HG02981 (cell line): ENCODE measurements around the gene ZFP92.

Experiments used
- ATAC-seq: cut with Tn5 transposase; IDR thresholded peaks from one replicate; pipeline ENCODE4 v1.9.1; 2021; ENCODE audit warnings: mild to moderate bottlenecking, moderate library complexity; ENCODE audit not compliant: unreplicated experiment

Gene ZFP92

DNA sequence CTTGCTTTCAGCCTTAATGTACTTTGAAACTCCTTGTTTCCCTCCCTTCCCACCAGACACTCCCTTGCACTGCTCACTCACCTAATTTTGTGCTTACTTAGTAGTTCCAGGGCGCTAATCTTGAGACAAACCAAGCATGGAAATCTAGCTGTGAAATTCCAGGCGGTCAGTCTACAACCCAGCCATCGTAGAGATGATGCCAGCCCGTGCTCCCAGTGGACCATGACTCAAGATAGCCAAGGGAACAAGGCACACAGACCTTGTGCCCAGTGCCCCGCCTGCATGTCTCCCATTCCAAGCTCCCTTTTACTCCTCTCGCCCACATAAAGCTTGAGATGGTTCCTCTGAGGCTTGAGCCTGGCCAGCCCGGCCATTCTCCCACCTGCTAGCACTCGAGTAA lies 23.5 kb downstream of the ZFP92 start:
- no peak for ATAC-seq

DNA sequence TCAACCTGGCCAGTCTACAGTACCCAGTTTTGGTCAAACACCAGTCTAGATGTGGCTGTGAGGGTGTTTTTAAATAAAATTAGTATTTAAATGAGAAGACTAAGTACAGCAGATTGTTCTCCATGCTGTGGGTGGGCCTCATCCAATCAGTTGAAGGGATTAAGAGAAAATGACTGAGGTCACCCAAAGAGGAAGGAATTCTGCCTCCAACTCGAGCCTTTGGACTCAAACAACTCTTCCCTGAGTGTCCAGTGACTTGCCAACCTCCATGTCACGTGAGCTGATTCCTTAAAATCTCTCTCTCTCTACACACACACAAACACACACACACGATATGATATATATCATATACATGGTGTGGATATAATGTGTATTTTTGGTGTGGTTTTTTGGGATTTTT lies 24.6 kb downstream of the ZFP92 start:
- no peak for ATAC-seq

DNA sequence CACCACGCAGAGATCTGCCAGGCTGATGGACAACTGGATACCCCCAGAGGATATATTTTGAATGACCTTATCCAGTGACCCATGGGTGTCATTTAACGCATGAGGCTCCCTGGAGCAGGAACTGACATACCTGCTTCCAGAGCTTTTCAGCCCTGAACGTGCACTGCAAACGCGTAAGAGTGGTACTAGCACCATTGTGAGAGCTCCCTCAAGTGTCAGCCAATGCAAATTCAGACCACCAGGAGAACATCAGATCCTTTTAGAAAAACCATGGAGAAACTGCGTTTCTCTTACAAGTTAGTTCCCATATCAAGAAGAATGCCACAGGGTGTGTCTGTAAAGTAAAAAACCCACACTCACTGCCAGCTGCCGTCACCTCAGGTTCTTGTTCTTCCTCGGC lies 27.3 kb downstream of the ZFP92 start:
- ATAC-seq, result no peak

DNA sequence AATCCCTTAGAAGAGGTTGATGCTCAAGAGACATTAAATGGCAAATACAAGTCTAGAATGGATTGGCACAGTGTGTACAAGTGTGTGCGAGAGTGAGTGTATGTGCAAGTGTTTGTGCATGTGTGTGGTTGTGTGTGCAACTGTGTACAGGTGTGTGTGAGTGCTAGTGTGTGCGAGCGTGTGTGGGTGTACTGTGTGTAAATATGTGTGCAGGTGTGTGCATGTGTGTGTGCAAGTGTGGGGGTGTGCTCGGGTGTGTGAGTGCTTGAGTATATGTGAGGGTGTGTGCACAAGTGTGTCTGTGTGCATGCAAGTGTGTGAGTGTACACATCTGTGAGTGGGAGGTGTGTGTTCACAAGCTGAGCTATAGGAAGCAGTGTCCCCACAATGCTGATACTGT lies 28.7 kb downstream of the ZFP92 start:
- ATAC-seq, result no peak

DNA sequence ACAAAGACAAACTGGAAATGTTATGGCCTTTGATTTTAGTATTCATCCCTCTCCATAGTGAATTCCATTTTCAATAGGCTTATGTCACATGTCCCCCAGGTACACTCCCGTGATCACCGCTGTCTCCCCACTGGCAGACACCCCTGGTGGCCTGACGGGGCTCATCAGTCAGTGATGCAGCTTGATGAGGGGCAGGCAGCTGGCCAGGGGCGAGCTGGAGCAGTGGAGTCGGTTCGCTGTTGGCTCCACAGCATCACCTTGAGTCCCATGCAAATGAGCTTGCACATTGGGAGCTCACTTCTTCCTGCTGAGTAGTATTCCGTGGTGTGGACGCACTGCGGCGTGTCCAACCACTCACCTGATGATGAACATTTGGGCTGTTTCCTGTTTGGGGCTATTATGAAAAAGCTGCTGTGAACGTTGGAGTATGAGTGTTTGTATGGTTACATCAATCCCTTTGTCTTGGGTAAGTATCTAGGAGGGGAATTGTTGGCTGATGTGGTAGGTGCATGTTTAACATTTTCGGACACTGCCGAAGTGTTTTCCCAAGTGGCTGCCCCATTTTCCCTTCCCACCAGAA lies 29.4 kb downstream of the ZFP92 start:
- no peak for ATAC-seq

DNA sequence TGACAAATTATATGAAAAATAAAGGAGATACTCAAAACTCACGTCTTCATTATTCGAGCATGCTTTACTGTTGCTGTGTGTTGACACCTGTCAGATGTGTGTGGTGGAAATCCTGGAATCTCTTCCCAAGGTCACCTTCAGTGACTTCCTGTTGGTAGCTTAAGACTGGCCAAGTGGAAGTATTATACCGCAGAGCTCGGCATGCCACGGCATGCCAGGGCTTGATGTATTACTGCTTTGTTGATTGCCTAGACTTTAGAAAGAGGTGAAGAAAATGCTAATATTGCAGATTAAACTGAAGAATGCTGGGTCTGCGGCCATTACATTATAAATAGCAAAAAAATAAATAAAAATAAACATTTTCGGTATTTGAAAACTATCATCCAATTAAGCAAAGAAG lies 30.0 kb downstream of the ZFP92 start:
- no peak for ATAC-seq

DNA sequence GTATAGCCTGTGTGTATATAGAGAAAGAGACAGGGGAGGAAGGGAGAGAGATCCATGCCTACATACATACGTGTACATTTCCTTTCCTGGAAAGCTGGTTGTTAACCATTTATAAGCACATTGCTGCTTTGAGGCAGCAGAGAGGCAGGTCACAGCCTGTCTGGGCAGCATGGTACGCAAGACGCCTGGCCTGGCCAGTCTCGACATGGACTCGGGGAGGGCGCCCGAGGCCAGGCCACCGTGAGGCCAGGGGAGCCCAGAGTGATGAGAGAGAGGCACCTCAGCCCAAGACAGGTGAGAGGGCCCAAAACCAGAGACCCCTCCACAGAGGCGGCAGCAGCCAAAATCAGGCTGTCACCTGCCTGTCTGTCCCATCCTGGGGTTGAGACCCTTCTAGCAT lies 30.7 kb downstream of the ZFP92 start:
- no peak for ATAC-seq

DNA sequence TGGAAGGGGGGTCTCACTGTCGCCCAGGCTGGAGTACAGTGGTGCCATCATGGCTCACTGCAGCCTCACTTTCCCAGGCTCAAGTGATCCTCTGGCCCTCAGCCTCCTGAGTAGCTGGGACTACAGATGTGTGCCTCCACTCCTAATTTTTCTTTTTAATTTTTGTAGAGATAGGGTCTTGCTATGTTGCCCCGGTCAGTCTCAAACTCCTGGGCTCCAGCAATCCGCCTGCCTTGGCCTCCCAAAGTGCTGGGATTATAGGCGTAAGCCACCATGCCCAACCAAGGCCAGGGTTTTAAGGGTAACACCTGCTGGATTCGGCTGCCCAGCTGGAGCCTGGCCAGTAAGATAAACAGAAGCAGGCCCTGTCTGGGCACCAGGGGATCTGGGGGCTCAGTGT lies 31.2 kb downstream of the ZFP92 start:
- no peak for ATAC-seq

DNA sequence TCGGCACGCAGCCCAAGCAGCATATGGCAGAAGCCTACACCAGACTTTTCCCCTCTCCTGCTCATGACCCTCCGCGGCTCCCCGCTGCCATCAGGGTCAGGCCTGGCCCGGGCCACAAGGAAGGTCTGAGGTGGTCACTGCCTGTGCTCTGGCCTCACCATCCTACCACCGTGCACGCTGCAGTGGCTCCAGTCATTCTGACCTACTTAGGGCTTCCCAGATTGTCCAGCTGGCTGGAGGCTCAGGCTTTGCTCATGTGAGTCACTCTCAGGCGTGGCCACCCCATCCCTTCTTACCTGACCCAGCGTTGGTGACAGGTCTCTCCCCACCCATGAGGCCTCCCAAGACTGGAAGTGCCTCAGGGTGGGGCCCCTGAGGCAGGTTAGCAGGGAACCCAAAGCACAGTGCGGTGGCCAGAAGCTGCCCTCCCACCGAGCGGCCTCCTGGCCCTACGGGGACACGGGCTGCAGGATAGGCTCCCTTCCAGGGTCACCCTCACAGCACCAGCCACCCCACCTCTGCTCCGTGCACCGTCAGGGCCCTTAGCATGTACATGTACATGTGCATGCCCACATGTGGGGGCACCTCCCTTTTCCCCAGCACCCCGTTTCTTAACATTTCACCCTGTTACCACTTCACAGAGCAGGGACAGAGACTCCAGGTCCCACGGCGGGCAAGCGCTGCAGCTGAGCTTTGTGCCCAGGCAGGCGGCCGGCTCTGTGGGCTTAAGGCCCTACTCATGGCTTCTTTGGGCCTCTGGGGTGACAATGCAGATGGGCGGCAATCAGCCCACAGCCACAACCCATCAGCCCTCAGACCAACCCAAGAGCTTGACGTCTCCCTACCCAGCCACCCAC lies 32.4 kb downstream of the ZFP92 start:
- no peak for ATAC-seq

DNA sequence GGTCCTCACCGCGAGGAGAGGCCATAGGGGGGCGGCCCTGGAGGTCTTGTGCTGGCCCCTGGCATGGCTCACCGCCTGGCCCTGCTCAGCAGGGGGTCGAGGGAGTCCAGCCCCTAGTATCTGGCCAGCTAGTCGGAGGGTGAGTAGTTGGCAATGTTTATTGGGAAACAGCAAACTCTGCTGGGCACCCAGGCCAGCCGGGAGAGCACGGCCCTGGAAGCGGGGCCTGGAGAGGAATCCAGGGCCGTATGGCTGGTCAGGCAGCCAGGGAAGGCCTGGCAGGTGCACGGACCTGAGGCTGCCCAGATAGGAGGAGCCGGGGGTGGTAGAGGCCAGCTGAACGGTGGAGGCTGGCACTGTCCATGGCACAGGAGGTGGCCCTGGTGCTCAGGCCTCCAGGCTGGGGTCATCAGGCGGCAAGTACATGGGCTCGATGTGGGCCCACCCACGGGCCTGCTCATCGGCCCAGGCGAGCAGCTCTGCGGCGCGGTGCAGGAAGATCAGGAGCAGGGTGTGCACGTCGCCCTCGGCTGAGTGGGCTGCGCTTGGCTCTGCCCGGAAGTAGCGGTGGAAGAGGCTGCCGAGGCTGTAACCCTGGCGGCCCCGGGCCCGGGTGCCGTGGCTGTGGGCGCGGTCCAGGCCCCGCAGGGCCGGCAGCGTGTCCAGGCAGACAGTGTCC lies 33.2 kb downstream of the ZFP92 start:
- no peak for ATAC-seq

DNA sequence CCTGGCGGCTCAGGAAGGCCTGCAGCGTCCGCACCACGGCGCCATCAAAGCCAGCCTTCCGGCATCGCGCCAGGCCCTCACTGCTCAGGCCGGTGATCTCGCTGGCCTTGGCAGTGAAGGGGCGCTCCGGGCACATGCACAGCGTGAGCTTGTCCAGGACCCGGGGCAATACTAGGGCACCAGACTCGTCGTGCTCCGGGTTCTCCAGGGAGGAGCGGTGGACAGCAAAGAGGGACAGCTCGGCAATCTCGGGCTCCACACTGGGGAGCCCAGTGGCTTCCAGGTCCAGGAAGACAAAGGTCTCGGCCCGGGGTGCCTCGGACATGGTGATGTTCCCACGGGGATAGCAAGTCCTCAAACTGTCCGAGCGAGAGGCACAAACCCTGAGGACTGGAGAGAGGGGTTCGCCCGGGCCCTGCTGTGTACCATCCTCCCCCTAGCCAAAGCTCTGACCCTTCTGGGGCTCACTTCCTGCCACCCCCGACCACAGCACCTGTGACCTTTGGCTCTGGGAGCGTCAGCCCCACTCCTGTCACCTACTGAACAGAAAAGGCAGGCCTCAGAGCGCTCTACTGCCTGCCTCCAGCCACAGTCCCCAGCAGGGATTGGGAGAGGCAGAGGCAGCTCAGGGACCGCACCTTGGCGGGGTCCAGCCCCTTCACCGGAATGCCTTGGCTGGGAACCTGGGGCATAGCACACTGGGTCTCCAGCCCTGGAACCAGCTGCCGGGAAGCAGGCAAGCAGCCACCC lies 34.0 kb downstream of the ZFP92 start:
- ATAC-seq, result no peak

DNA sequence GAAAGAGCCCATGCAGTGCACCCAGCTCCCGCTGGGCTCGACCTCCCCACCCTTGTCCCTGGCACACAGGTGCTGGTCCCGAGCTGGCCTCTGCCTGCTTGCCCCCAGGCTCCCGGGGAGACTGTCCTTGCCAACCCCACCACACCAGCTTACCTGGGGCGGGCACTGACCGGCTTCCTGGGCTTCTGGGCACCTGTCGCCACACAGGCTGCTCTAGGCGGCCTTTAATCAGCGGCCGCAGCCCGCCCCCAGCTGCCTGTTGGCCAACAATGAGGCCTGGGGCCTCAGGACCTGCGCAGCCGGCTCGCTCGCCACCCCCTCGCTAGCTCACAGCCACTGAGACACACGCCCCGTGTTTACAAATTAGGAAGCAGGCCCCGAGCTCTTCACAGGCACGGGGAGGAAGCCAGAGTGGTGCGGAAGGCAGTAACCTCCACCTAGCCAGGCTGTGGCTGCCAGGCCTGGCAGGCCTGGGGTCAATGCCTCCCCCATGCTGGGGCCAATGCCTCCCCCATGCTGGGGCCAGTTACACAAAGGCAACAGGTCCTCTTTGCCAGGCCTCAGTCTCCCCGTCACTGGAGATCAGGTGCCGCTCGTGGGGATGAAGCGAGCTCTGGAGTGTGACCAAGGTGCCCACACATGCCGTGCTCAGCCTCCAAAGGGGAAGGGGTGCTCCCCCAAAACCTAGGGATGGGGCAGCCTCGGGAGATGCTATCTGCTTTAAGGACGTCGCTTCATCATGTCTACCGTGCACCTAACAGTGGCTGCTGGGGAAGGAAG lies 34.8 kb downstream of the ZFP92 start, which contains the start of gene TREX2:
Gene TREX2, minus strand, starts transcription at position 201 of the 780 bp plus-strand sequence. CDS start 626 bp downstream, outside the sequence.
- no peak for ATAC-seq

DNA sequence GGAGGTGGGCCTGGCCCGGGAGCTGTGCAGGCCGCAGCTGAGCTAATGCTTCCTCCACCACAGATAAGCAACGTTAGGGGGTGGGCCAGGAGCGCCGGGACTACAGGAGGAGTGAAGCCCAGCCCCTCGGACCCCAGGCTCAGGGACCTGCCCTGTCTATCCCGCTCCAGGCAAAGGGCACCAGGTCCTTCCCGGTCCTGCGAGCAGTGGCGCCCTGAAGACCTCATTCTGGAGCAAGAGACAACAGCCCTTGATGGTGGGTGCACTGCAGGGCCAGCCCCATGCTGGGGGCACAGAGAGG lies 35.3 kb downstream of the ZFP92 start:
- ATAC-seq, result no peak

DNA sequence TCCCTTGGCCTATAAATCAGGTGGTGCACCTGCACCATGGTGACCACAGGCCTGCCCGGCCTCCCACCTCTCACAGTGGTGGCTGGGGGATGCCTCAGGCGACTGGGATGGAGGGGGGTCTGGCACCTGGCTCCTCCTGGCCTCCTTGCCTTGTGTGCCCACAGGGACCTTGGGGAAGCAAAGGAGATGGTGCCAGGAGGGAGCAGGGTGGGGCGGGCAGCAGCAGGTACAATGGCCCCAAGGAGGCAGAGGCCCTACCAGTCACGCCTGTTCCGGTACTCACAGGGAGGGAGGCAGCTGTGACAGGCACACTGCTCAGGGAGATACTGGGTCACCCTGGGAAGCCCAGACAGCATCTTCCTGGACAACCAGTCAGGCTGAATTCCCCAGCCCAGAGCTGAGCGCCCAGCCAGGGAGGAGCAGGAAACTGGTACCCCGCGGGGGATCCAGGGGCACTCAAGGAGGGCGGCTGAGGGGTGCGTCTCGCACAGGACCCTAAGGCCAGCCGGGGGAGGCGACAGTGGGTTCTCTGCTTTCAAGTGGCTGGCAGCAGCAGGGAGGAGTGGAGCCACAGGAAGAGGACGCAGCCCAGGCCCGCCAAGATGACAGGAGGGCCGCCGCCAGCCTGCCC lies 35.8 kb downstream of the ZFP92 start:
- ATAC-seq, result no peak

DNA sequence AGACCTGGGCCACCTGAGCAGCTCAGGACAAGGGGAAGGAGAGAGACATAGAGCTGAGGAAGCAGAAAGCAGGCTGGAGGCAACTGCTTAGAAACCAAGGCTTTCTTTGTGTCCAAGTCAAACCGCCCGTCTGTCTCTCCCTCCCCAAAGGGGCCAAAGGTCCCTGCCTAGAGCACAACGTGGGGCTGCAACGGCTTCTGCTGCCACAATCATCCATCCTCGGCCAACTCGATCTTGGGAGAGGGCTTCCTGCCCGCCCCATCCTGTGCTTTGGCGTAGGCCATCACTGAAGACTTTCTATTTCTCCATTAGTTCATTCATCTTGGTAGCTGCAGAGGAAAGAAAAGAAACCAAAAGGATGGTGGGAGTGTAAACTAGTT lies 36.3 kb downstream of the ZFP92 start:
- no peak for ATAC-seq

DNA sequence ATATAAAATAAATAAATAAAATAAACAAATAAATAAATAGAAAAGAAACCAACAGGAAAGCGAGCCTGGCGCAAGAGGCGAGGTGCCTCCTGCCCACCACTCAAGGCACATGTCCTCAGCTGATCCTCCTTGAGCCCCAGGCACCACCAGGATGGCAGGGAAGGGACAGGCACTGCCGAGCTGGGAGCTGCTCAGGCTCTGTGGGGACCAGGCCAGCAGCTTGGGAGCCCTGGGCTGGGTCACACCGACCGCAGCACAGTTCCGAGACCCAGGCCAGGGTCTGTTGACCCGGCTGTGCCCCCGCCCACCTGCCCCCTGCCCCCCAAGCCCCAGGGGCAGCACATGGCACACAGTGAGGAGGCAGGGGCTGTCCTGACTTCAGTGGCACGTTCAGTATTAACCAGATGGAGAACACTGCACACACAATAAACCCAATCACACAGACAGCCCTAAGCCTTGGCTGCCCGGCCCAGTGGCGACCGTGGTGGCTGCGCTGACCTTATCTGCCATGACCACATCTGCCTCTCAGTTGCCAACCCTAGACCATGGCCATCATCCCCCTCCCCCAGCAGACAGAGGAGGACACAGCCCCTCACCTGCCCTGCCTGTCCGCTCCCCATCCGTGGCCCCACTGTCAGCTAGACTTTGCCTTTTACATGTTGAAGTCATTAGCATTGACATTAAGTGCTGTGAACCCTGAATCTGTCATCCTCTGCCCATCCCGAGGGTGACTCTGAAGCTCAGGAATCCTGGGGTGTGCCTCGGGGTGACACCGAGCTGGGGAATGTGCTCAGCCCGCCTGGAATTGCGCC lies 37.5 kb downstream of the ZFP92 start:
- ATAC-seq, result no peak

DNA sequence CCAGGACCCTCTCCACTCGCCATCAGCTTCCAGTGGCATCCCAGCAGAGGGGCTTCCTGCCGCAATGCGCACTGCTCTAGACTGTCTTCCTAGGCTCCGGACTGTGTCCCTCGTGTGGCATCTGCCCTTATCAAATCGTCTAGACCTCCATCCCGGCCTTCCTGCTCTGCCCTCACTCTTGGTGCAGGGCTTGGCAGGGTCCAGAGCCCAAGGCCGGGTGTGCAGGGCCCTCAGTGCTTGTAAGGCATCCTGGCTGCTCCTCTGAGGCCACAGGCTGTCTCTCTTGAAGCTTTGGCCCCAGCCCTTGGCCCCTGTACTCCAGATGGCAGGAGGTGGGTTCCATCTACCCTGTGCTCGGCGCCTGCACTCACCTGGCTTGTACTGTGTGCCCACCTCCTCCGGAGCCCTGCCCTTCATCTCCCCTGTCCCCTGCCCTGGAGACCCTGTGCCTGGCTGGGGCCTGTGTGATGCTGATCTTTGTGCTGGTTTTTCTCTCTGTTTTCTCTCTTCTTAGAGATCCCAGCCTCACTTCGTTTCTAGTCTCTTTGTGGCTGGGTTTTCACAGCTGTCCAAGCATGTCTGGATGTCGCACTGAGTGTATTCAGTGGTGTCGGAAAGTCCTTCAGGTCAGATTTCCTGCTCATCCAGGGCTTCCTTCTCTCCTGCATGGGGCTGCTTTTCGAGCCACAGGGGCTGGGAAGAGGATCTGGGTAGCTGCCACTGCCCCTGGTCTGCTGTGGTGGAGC lies 38.3 kb downstream of the ZFP92 start:
- no peak for ATAC-seq

DNA sequence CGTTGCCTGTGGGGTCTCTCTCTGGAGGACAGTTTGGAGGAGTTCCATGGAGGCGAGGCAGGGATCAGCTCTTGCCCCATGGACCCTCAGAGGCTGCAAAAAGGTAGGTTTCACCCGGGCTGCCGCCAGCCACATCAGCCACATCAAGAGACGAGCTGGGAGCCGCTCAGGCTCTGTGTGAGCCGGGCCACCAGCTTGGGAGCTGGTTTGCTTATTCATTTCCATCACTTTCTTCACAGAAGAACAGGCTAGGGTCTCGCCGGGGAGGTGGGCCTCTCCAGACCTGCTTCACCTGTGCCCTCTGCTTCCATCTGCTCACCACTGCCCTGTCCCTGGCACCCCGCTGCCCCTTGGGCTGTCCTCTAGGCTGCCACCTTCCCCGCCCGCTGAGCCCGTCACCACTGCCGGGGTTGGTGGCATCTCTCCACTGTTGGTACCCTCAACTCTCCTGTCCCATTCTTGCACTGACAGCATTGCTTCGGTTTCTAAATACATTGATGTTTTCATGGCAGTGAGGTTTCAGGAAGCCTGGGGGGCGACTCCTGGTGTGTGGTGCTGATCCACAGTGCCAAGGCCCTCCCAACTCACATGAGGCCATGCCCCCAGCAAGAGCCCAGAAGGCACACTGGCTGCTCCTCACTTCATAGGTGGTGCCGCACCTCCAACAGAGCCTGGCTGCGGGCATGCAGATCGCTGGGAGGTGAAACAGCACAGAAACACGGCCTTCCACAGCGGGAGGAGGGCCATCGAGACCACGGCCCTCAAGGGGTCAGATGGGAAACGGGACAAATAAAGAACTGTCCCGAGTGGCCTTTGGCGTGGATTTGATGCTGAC lies 39.1 kb downstream of the ZFP92 start:
- ATAC-seq, result no peak
